GM18517 (cell line): ENCODE data around the gene FBXO8.

Source experiments
- ATAC-seq: cut with Tn5 transposase; IDR thresholded peaks from one replicate; pipeline ENCODE4 v1.9.1; 2021; ENCODE audit warnings: mild to moderate bottlenecking, moderate library complexity; ENCODE audit not compliant: unreplicated experiment

The FBXO8 gene

GRCh38 chr4:174286870-174287269 lies 3.4 kb upstream of the FBXO8 start:
- no peak for ATAC-seq

GRCh38 chr4:174284487-174284886 lies 1.0 kb upstream of the FBXO8 start:
- no peak for ATAC-seq

- ATAC-seq: peak; percentile 99
Measured at GRCh38 chr4:174282836-174283506, 496 bp downstream of the FBXO8 start.

GRCh38 chr4:174281901-174282300 lies 1.6 kb downstream of the FBXO8 start:
- ATAC-seq: no peak

GRCh38 chr4:174281182-174281737 lies 2.2 kb downstream of the FBXO8 start:
- no peak for ATAC-seq

GRCh38 chr4:174279433-174280155 lies 3.9 kb downstream of the FBXO8 start:
- ATAC-seq: no peak

- no peak for ATAC-seq
Measured at GRCh38 chr4:174278467-174278866, 5.0 kb downstream of the FBXO8 start.

GRCh38 chr4:174277433-174277832 lies 6.0 kb downstream of the FBXO8 start:
- no peak for ATAC-seq

- ATAC-seq: no peak
Measured at GRCh38 chr4:174275101-174275500, 8.4 kb downstream of the FBXO8 start.

- ATAC-seq: no peak
Measured at GRCh38 chr4:174274436-174274835, 9.0 kb downstream of the FBXO8 start.

- no peak for ATAC-seq
Measured at GRCh38 chr4:174273930-174274329, 9.5 kb downstream of the FBXO8 start.

- no peak for ATAC-seq
Measured at GRCh38 chr4:174266416-174266815, 17.1 kb downstream of the FBXO8 start.

- ATAC-seq: no peak
Measured at GRCh38 chr4:174265916-174266315, 17.6 kb downstream of the FBXO8 start.

- ATAC-seq: no peak
Measured at GRCh38 chr4:174263445-174263736, 20.1 kb downstream of the FBXO8 start.

- no peak for ATAC-seq
Measured at GRCh38 chr4:174262624-174263444, 20.6 kb downstream of the FBXO8 start.

- ATAC-seq: peak; percentile 56
Measured at GRCh38 chr4:174261432-174261831, 22.0 kb downstream of the FBXO8 start.

- peak; percentile 65 for ATAC-seq
Measured at GRCh38 chr4:174260099-174260498, 23.4 kb downstream of the FBXO8 start.

- no peak for ATAC-seq
Measured at GRCh38 chr4:174259580-174259979, 23.9 kb downstream of the FBXO8 start.

- no peak for ATAC-seq
Measured at GRCh38 chr4:174256277-174256713, 27.2 kb downstream of the FBXO8 start.

GRCh38 chr4:174255786-174256185 lies 27.7 kb downstream of the FBXO8 start:
- ATAC-seq: no peak

GRCh38 chr4:174255374-174255773 lies 28.1 kb downstream of the FBXO8 start:
- no peak for ATAC-seq

- no peak for ATAC-seq
Measured at GRCh38 chr4:174254613-174255012, 28.9 kb downstream of the FBXO8 start.
